GM18907 (cell line): Measurements from ENCODE around the gene RNASE13.

Experiments used
- ATAC-seq: cut with Tn5 transposase; IDR thresholded peaks from one replicate; pipeline ENCODE4 v1.9.1; 2021; ENCODE audit warnings: mild to moderate bottlenecking, moderate library complexity; ENCODE audit not compliant: unreplicated experiment

Gene RNASE13

DNA sequence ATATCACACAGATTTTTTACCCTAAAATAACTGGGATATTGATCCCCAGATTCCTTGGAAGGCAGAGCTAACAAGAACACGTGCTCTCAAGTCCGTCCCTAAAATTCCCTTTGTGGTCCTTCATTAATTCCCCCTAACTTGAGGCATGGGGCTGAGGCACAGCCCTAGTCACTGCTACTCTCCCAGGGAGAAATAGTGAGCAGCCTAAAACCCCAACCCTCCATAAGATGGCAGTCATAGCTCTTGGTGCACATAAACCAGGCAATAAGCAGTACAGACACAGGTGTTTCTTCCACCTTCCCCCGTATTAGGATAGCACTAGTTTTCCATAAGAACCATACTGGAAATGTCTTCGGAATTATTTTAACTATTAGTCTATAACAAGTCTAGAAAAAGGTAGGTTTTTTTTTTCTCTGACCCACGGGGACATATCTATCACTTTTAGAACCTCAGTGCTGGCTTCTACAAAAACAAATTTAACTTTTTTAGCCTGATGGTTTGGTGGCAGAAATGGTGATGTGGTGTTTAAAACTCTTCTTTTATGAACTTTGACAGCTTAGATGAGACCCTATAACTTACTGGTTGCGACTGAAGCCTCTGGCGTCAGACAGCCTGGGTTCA is 32.4 kb upstream of the RNASE13 start:
- ATAC-seq = no peak

DNA sequence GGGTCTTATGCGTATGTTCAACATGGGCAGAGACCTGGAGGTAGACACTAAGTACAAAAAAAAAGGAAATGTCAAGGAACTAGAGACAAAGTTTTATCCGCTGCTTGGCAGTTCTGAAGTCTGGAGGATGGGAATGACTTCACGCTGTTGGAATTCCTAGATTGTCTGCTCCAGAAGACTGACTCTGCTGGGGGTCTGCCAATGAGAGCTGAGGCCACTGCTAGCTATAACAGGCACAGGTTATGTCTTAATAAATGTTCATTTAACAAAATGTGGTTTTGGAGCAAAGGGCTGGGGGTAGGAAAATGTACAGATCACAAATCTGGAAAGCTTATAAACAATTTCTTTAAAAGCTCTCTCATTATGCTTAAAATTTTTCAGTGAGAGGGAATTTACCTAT is 28.9 kb upstream of the RNASE13 start:
- ATAC-seq = no peak

DNA sequence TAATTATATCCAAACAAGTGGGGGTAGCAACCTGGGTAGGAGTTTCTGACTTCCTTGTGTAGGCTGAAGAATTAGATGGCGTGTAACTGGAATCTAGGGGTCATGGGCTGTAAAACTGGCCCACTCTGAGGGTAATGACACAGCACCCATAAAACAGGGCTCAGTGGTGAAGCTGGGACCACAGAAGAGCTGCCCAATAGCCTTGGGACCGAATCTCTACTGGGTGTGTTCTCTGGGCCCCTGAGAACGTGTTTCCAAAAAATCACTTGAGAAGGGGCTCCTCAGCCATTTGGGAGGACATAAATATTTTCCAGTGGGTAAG is 26.7 kb upstream of the RNASE13 start:
- no peak for ATAC-seq

DNA sequence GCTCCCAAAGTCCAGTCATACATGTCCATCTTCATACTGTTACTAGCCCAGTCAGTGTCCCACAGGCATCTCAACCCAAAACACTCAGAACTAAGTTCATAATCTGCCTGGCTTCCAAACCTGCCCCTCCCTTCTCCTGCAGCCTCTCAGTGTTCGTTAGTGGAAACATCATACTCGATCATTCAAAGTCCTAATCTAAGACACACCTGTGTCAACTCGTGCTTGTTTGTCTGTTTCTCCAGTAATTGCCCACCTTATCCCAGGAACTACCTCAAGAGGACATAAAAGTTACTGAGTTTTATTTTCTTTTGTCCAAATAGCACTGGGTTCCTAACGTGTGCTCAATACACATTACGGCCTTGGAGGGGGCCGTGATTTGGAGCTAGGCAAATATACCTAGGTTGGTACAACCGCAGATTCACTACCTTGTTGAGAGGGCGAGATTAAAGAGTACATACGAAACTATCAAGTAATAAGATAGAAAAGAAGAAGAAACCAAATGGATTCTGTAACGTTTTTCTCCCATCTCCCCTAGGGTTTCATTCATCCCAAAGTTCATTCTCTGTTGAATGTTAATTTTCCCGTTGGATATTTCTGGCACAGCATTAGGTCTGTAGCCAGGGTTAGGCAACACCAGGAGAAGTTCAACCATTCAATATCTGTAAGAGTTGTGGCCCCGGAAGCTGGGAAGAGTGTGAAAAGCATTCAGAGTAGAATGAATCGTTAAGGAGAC is 26.2 kb upstream of the RNASE13 start:
- no peak for ATAC-seq

DNA sequence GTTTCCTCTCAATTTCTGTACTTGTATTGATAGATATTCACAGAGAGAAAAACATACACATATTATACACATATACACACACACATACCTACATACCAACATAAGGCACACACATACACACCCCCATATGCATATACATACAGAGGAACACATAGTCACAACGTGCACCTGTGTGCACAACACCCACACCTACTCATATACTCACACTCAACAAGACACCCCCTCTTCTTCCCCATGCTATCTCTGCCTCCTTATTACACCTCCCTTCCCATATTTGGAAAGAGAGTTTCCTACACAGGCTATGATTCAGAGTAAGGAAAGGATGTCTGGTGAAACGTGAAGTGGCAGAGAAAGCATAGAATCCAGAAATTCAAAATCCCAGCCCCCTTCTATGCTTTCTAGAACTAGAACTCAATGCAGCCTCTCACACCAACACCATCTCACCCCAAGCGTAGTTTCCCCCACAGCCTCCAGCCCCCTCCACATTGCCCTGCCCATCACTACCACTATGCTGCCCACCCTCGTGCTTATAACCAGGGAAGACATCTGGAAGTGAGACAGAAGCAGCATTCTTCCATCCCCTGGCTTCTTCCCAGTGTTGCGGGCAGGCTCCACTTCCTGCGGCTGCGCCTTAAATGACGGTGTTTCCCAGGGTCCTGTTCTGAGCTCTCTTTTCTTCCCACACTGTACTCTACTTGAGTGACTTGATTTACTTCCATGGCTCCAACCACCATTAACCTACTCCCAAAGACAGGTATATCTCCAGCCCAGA is 25.4 kb upstream of the RNASE13 start:
- ATAC-seq = no peak

DNA sequence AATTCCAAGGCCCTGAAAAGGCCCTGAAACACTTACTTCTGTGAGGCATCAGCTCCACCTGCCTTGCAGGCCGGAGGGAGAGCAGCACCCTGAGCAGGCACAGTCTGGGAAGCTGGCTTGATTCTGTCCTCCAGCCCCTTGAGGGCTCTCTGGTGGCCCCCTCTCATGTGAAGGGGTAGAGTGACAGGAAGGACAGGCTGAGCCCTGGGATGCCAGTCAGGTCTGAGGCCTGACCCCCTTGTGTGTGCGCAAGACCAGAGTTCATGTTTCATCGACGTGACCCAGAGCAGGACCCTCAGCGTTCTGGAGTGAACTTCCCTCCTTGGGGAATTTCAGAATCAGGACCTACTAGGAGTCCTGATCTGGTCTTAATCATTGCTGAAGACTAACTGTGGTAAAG is 24.3 kb upstream of the RNASE13 start:
- ATAC-seq = no peak

DNA sequence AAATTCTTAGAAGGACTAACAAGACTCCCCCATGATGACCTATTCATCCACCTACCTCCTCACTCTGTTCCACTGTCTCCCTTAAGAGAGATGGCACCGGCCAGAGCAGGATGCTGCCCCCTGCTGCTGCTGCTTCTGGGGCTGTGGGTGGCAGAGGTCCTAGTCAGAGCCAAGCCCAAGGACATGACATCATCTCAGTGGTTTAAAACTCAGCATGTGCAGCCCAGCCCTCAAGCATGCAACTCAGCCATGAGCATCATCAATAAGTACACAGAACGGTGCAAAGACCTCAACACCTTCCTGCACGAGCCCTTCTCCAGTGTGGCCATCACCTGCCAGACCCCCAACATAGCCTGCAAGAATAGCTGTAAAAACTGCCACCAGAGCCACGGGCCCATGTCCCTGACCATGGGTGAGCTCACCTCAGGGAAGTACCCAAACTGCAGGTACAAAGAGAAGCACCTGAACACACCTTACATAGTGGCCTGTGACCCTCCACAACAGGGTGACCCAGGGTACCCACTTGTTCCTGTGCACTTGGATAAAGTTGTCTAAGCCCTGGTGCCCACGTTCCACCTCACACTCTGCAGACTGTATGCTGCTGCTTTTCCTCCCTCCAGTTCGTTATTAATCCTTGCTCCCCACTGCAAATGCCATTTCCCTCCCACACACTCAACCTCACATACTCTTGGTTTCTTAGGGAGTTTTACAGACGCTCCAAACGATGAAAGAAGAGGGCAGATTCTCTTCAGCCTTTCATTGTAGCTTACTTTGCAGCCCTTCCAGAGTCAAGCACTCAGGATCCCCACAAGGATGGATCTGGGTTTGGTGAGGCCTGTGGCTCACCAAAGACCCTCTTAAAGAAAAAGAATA is 23.4 kb upstream of the RNASE13 start, which contains the start of gene RNASE8:
RNASE8 (plus strand) TSS at position 20 of the 873 bp plus-strand sequence; CDS start at position 91, 71 bp downstream.
- ATAC-seq = no peak

DNA sequence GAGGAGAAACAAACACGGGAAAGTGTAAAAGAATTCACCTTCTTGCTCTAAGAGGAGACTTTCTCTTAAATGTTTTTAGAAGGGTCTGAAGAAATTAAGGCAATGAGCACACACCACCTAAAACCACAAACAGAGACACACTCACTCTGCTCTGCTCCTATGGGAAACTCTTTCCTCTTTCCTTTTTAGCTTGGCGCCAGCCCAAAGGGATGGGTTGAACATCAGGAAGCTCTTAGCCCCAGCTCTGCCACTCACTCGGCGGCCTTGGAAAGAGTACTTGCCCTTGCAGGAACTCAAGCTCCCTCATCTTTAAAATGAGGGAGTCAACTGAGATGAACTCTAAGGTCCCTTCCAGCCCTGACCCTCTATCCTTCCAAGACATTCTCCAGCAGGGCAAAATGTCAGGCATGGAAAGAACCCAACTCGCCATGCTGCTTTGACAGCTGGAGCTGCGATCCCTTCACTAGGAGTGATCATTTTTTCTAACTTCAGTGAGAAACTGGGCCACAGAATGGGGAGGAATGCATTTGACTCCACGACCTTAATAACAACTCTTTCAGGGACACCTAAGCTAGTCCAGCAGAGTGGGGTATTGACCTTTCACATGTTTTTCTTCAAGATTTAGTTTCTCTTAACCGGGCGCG is 22.0 kb upstream of the RNASE13 start:
- ATAC-seq = no peak

DNA sequence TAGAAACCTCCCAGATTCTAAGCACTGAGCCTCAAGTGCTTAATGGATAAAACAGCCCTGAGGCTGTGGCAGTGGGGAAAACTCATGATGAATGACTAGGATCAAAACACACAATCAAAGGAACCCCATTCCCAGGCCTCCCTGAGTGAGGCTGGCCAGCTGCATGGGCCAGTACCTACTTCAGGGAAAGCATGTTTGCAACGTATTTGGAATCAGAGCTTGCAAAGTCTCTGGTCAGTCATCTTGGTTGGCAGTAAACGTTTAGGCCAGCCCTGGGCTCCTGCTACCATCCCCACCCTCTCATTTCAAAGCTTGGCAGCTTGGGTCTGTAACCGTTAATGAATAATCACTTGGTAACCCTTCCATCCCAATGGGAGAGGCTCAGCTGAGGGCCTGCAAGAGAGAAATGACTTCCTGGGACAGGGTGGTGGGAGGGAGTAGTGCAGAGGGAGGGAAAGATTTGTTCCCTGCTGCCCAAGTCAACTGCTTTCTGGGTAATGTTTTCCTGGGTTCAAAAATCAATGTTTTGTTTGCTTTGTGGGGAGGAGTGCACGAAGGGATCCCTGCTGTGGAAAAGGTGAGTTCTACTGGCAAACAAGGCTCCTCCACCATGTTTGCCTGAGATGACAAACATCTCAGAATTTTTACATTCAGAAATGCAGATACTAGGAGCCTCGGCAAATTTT is 21.0 kb upstream of the RNASE13 start:
- no peak for ATAC-seq

DNA sequence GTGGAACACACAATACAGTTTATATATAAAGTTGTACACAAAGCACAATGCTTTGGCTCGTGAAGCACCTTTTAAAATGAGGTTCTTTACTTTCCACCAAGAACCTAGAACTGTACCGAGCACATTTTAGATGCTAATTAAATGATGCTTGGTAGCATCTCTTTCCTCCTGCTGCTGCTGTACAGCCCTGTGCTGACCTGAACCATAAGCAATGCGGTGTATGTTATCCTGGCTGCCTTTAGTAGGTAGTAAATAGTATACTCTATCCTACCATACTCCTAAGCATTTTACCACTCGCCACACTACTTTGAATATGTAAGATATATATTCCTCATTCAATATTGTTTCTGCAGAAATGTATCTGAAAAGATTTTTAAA is 20.1 kb upstream of the RNASE13 start:
- no peak for ATAC-seq

DNA sequence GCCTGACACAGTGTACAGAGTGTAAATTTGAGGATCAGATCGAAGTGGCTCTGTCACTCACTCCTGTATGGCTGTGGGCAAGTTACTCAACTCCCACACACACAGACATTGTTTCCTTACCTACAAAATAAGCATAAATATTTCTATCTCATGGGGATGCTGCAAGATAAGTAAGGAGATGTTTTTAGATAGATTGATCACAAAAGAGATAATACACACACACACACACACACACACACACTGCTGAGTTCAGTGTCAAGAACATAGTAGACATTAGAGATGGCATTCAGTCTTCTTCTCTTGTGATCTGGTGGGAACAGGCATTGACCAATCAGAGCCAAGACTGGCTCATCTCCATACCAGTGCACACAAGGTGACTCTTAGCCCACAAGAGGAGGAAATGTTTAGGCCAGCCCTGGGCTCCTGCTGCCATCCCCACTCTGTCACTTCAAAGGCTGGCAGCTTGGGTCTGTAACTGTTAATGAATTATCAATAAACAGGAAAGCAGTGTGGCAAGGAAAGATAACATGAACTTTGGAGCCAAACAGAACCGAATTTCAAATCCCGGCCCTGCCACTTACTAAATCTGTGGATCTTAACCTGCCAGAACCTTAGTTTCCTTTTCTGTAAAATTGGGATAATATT is 19.6 kb upstream of the RNASE13 start:
- ATAC-seq = no peak

DNA sequence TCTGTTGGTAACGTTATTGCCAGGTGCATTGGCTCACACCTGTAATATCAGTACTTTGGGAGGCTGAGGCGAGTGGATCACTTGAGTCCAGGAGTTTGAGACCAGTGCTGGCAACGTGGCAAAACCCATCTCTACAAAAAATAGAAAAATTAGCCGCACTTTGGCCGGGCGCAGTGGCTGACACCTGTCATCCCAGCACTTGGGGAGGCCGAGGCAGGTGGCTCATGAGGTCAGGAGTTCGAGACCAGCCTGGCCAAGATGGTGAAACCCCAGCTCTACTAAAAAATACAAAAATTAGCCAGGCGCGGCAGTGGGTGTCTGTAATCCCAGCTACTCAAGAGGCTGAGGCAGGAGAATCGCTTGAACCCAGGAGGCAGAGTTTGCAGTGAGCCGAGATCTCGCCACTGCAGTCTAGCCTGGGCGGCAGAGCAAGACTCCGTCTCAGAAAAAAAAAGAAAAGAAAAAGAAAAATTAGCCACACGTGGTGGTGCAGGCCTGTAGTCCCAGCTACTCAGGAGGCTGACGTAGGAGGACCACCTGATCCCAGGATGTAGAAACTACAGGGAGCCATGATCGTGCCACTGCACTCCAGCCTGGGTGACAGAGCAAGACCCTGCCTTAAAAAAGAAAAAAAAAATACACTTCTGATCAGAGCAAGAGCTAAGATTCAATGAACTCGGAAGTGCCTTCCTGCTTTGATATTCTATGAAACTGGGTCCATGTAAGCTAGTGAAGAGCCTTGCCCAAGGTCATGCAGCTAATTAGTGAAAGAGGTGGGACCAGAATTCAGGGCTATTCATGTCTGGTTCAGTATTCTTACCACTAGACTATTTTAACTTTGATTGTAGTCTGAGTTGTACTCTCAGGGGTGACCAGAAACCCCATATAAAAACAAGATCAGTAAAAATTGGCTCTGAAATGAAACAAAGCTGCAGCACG is 18.8 kb upstream of the RNASE13 start:
- no peak for ATAC-seq

DNA sequence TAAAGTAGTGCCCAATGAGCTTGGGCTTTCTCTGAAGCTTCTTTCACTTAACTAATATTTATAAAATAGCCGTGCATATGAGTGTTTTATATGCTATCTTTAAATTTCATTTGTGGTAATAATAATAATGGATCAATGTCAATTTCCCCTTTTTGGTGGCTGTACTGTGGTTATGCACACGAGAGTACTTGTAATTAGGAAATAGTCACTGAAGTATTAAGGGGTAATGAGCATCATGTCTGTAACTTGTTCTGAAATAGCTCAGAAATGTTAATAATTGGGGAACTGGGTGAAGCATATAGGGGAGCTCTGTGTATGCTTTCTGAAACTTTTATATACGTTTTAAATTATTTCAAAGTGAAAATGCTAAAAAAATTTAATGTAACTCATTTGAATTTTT is 16.0 kb upstream of the RNASE13 start:
- ATAC-seq = no peak

DNA sequence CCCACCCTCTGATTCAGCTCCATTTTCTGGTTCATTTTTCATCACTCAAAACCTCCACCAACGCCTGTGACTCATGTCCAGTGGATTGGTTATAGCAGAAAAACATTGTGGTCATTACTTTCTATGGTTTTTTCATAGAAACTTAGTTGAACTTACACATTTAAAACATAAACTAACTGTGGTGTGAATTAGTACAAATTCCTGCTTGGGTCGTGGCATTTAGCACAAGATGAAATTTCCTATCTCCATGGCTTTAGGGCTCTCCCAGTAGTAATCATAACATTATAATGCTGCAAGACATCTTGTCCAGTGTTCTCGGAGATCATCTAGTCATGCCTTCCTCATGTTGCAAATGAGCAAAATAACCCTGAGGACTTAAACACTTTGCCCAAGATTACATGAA is 14.7 kb upstream of the RNASE13 start:
- no peak for ATAC-seq

DNA sequence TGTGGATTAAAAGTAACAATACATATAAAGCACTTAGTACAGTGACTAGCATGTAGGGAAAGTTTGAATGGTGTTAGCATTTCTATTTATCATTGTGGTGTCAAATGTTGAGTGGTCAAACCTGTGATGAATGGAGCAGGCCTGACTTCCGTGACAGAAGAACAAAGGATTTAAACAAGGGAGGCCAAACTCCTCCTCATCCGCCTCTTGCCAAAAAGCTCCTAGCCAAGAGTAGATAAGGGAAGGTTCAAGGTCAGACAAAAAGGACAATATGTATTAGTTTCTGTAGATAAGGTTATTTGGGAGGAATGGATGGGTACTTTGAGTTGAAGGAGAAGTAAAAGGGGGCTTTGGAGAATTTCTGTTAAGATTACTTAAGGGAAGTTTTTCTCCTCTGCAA is 14.0 kb upstream of the RNASE13 start:
- no peak for ATAC-seq

DNA sequence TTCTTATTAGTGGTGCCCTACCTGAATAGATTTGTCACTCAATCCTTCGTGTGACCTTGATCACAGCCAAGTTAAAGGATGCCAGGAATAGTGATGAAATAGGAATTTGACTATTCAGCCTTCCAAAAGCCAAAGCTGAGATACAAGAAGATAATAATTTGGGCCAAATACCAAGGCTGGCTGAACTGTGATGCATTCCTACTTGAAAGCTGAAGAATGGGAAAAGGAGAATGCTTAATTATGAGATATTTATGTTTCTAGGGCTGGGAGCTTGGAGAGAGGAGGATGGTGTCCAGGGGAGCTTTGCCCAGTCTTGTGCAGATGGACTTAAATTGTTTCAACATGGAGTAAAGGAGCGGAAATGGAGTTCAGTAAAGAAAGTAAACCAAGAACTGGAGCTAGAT is 12.8 kb upstream of the RNASE13 start:
- no peak for ATAC-seq

DNA sequence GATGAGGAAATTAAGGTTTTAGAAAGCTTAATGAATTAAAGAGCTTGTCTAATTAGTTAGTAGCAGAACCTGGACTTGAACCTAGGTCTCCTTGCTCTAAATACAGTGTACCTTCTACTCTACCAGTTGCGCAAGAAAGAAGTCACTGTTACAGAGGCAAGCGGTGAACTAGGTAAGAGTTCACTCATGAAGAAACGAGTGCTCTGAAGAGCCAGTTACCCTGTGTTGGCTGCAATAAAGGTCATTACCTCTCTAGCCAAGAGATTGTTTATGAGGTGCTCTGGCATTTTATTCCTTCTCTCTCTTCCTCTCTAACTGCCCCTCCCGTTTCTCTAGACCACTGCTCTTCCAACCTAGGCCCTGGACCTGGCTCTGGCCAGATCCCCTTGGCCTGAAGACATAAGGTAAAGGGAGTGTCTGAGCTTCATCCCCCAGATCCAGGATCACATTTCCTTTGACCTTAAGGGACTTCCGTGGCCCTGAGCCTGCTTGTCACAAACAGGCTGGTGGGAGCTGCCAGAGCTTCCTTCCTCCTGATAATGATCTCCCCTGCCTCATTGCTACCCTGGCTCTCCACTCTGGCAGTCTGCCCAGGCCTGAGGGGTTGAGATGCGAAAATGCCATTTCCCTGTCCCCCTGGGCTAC is 9.5 kb upstream of the RNASE13 start:
- ATAC-seq = no peak

DNA sequence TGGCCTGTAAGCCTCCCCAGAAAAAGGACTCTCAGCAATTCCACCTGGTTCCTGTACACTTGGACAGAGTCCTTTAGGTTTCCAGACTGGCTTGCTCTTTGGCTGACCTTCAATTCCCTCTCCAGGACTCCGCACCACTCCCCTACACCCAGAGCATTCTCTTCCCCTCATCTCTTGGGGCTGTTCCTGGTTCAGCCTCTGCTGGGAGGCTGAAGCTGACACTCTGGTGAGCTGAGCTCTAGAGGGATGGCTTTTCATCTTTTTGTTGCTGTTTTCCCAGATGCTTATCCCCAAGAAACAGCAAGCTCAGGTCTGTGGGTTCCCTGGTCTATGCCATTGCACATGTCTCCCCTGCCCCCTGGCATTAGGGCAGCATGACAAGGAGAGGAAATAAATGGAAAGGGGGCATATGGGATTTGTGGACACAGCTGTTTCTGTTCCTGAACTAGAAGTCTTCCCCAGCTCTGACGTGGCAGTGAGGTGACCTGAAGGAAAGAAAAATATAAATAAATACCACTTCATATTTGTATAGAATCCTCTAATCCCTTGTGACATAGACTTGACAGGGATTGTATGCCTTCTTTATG is 8.9 kb upstream of the RNASE13 start:
- no peak for ATAC-seq
